HepG2 (cell line): ENCODE results near the gene GDPD4. TPM values are rescaled to one million over a fixed set of nuclear protein-coding genes. Genes with fewer than 3 reads are reported as not detected.

Experiments used
- ATAC-seq: fragments of 200-7000 bp; cut with Tn5 transposase; 3 replicates; pipeline ENCODE4 v1.9.1; 2020; ENCODE audit warnings: mild to moderate bottlenecking, moderate library complexity
- BruUV-seq: library from RNA; stranded (reverse); fragments of 400-500 nt; replicated peaks from 2 replicates; lab custom pipeline; 2021; lab: Mats Ljungman, UMichigan
- CTCF ChIA-PET: fragments of 300-600 bp; formaldehyde crosslinking; extraction: SDS; loops from one replicate; lab custom pipeline; 2021; ENCODE audit warnings: low total read pairs, inconsistent platforms, low intra/inter-chr PET ratio; lab: Yijun Ruan, JAX
- POLR2A ChIA-PET: fragments of 350-600 bp; sonication (Branson Sonifier 250); formaldehyde crosslinking; loops from one replicate; lab custom pipeline; 2020; ENCODE audit warnings: antibody characterized with exemption, inconsistent platforms; lab: Yijun Ruan, JAX
- DNase-seq: peaks from one replicate; pipeline ENCODE4 v3.0.0-alpha.2; 2015; ENCODE audit warnings: low spot score
- FAIRE-seq: peaks from 3 replicates; lab custom pipeline; 2011; peaks lifted over from hg19 to GRCh38; lab: Jason Lieb, UNC
- H2AFZ ChIP-seq: one replicate; pipeline ENCODE4 v1.6.1; 2011; ENCODE audit warnings: low read length, inconsistent platforms
- H3K27ac ChIP-seq: fragments of 300-600 bp; 3 replicates; pipeline ENCODE4 v1.8.0; 2011; ENCODE audit warnings: mixed run types, mild to moderate bottlenecking, mixed read lengths, low read length, inconsistent platforms; ENCODE audit not compliant: insufficient read depth; ENCODE audit errors: extremely low read length
- H3K27me3 ChIP-seq, 2 experiments: fragments of 200-600 bp in 1 of 2; 2 replicates in 1 of 2; 3 replicates in 1 of 2; pipeline versions ENCODE4 v1.6.0 to v1.8.0; 2011; ENCODE audit warnings: low read length in 2 of 2, mild to moderate bottlenecking in 2 of 2, moderate library complexity in 2 of 2, inconsistent platforms in 1 of 2; ENCODE audit not compliant: insufficient read depth in 2 of 2, control insufficient read depth in 1 of 2
- H3K36me3 ChIP-seq, 2 experiments: fragments of 200-600 bp in 1 of 2; replicated peaks in 1 of 2; 2 replicates in 1 of 2; 3 replicates in 1 of 2; pipeline versions ENCODE4 v1.5.1 to v1.8.0; 2011; ENCODE audit warnings: low read length in 2 of 2, inconsistent platforms in 1 of 2; ENCODE audit not compliant: insufficient read depth in 2 of 2, control insufficient read depth in 1 of 2
- H3K4me1 ChIP-seq: 2 replicates; pipeline ENCODE4 v1.5.1; 2012; ENCODE audit warnings: low read length, inconsistent platforms; ENCODE audit not compliant: insufficient read depth
- H3K4me2 ChIP-seq: 2 replicates; pipeline ENCODE4 v1.6.0; 2011; ENCODE audit warnings: low read depth, low read length, inconsistent platforms
- H3K4me3 ChIP-seq, 3 experiments: fragments of 200-600 bp in 1 of 3; sonication (generic), shearing (Covaris generic) in 1 of 3; replicated peaks in 1 of 3; 2 replicates each; pipeline ENCODE4 v1.5.1; 2011 to 2016; ENCODE audit warnings: low read length in 3 of 3, inconsistent platforms in 2 of 3, low read depth in 2 of 3, mild to moderate bottlenecking in 2 of 3, control low read depth in 1 of 3, mixed read lengths in 1 of 3; ENCODE audit not compliant: insufficient read depth in 1 of 3
- H3K79me2 ChIP-seq: one replicate; pipeline ENCODE4 v1.6.1; 2011; ENCODE audit warnings: low read length, inconsistent platforms; ENCODE audit not compliant: insufficient read depth
- H3K9ac ChIP-seq: 2 replicates; pipeline ENCODE4 v1.6.0; 2011; ENCODE audit warnings: mild to moderate bottlenecking, low read depth, low read length, inconsistent platforms; ENCODE audit not compliant: insufficient read depth
- H3K9me3 ChIP-seq: 2 replicates; pipeline ENCODE4 v1.5.1; 2012; ENCODE audit warnings: mild to moderate bottlenecking, low read length
- H4K20me1 ChIP-seq: 2 replicates; pipeline ENCODE4 v1.6.0; 2011; ENCODE audit warnings: inconsistent platforms, mild to moderate bottlenecking, low read length, moderate library complexity; ENCODE audit not compliant: insufficient read depth
- ARNT2 ChIP-seq: sonication (generic); formaldehyde crosslinking; IDR thresholded peaks from 2 replicates; pipeline ENCODE4 v1.8.0; 2022; ENCODE audit warnings: mild to moderate bottlenecking, low read depth, missing genetic modification reagents, moderate library complexity
- BCL3 ChIP-seq: sonication (generic); formaldehyde crosslinking; IDR thresholded peaks from 2 replicates; pipeline ENCODE4 v1.5.1; 2020; ENCODE audit warnings: mild to moderate bottlenecking, missing genetic modification reagents, moderate library complexity
- CBX5 ChIP-seq: sonication (generic); formaldehyde crosslinking; IDR thresholded peaks from 2 replicates; pipeline ENCODE4 v1.4.0; 2020; ENCODE audit warnings: missing genetic modification reagents, borderline replicate concordance
- EP300 ChIP-seq, 3 experiments: sonication (generic) in 1 of 3; formaldehyde crosslinking in 1 of 3; IDR thresholded peaks; 2 replicates each; pipeline versions ENCODE4 v1.5.1 to v1.6.1; 2011 to 2020; ENCODE audit warnings: low read depth in 2 of 3, low read length in 2 of 3, borderline replicate concordance in 1 of 3, improper control_type of control experiment in 1 of 3, mild to moderate bottlenecking in 1 of 3, missing genetic modification reagents in 1 of 3, moderate library complexity in 1 of 3
- KAT2B ChIP-seq: fragments of 150-350 bp; IDR thresholded peaks from 2 replicates; pipeline ENCODE4 v1.6.1; 2014; ENCODE audit warnings: low read depth, low read length, borderline replicate concordance
- KLF6 ChIP-seq: IDR thresholded peaks from 2 replicates; pipeline ENCODE4 v1.8.0; 2016; ENCODE audit warnings: missing biosample characterization, missing genetic modification reagents
- MEIS2 ChIP-seq: sonication (generic); formaldehyde crosslinking; IDR thresholded peaks from 2 replicates; pipeline ENCODE4 v1.9.0; 2021; ENCODE audit warnings: mild to moderate bottlenecking, missing genetic modification reagents
- MLLT10 ChIP-seq: sonication (generic); formaldehyde crosslinking; IDR thresholded peaks from 2 replicates; pipeline ENCODE4 v1.4.0; 2020; ENCODE audit warnings: missing genetic modification reagents
- PLRG1 ChIP-seq: fragments of 450-650 bp; conservative IDR thresholded peaks from 2 replicates; pipeline ENCODE4 v1.6.1; 2016
- TMF1 ChIP-seq: sonication (generic); formaldehyde crosslinking; IDR thresholded peaks from 2 replicates; pipeline ENCODE4 v1.8.1; 2022; ENCODE audit warnings: low read depth, missing genetic modification reagents
- U2AF1 ChIP-seq: fragments of 200-400 bp; formaldehyde crosslinking; optimal IDR thresholded peaks from 2 replicates; pipeline ENCODE3; 2017; ENCODE audit warnings: mild to moderate bottlenecking, low read depth, low read length
- ZMAT3 ChIP-seq: sonication (generic); formaldehyde crosslinking; conservative IDR thresholded peaks from 2 replicates; pipeline ENCODE4 v1.7.0; 2021; ENCODE audit warnings: missing genetic modification reagents
- WGBS: methylation state at CpG from one replicate; pipeline ENCODE4 v1.1.6; 2017; ENCODE audit warnings: low lambda C conversion rate; 5-methylcytosine and 5-hydroxymethylcytosine counted together
- in situ Hi-C: cut with HindIII; loops from 2 replicates; pipeline ENCODE4 v1.10.0; 2017; ENCODE audit warnings: low pct_unique_long_range_greater_than_20kb; ENCODE audit not compliant: extremely low pct_ligation_motif_present
- intact Hi-C: fragments of 100-400 bp; cut with micrococcal nuclease; formaldehyde crosslinking; loops from one replicate; pipeline ENCODE4 v1.10.0; 2022; ENCODE audit not compliant: unreplicated experiment
- polyA plus RNA-seq, 8 experiments: library from polyadenylated mRNA; depleted of rRNA in 3 of 8; stranded (reverse) in 7 of 8; unstranded in 1 of 8; fragments of >200 nt; fragmentation: Illumina TruSeq in 4 of 8; extraction: Trizol in 4 of 8; gene quantifications; 2 replicates each; pipeline versions ENCODE4 v1.2.1 to v1.2.3, GENCODE V29; 2011 to 2016; ENCODE audit warnings: low read depth in 4 of 8, missing spikeins in 1 of 8, mixed read lengths in 1 of 8; ENCODE audit not compliant: insufficient read depth in 1 of 8
- total RNA-seq, 5 experiments: library from RNA; depleted of rRNA; stranded (reverse); fragments of >200 nt; fragmentation: Illumina TruSeq; extraction: Trizol; gene quantifications; 2 replicates each; pipeline ENCODE4 v1.2.3, GENCODE V29; 2016; ENCODE audit warnings: low read depth in 1 of 5

GDPD4 gene
- total and polyA plus RNA-seq, 2 of the 13 experiments (the other 11 are each of a cell fraction or from before 2014, with no cell fraction given), result not detected

DNA sequence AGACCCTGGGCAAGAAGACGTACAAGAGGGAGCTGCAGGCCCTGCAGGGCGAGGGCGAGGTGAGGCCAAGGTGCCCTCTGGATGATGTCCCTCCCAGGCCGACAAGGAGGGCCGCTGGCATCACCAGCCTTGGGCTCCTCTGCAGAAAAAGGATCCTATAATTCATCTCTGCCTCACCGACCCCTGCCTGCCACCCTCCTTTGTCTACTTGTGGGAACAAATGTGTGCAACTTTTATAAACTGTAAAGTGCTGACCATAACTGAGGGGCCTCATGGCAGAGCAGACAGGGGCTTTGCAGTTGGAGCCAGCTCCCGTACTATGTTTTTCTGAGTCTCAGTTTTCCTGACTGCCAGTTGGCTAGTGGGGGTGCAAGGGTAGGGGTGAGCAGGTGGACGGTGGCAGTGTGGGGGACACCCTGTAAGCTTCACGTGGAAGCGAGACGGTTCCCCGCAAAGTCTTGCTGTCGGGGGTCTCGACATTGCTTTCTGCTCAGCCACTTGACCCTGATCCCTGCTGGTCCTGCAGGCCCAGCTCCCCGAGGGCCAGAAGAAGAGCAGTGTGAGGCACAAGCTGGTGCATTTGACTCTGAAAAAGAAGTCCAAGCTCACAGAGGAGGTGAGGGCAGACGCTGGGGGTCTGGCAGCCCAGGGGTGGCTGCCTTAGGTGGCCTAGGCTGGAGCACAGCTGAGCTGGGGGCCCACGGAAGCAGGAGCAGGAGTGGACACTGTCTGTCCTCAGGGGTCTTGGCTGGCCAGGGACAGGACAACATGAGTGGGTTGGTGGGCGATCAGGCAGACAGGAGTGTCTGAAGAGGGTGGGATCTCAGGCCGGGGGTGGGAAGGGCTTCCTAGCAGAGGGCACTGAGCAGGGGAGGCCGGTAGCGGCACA, 118.7 kb downstream of the GDPD4 start:
- Histone ChIP-seq H3K9ac (no peak overlapping the region), H3K27ac (no peak overlapping the region), H3K4me1 (peaks cover 14% of the 10 kb centered on the region), H3K36me3 (no peaks in the 10 kb centered on the region; a peak in 1 of 5 replicates), H3K4me3 (no peak overlapping the region), H3K9me3 (no peaks in the 10 kb centered on the region), H3K4me2 (no peak overlapping the region), H2AFZ (no peak overlapping the region), H4K20me1 (no peaks in the 10 kb centered on the region), H3K79me2 (no peaks in the 10 kb centered on the region), H3K27me3 (no peaks in the 10 kb centered on the region)
- FAIRE-seq (no peak), ATAC-seq (no peak), DNase-seq (no peak)
- in situ Hi-C loops (no loop called here), intact Hi-C loops (no loop called here)
- no TSS peak for BruUV-seq
- CTCF ChIA-PET, result no interaction called here
- POLR2A ChIA-PET, result no interaction called here
- WGBS, result 89% methylated on average over 21 of the region's 21 CpGs
- TF ChIP-seq KAT2B (no peak), EP300 (IDR thresholded peaks at IDR 0.05; ENCODE audit: low read depth in 2 of 2, low read length in 2 of 2) (no peak), EP300 (CRISPR knock-in tag; IDR thresholded peaks at IDR 0.05; ENCODE audit: borderline replicate concordance) (no peak), ZMAT3 (CRISPR knock-in tag) (no peak), MLLT10 (CRISPR knock-in tag) (no peak), U2AF1 (no peak), BCL3 (CRISPR knock-in tag) (no peak), KLF6 (CRISPR knock-in tag) (no peak), MEIS2 (CRISPR knock-in tag) (no peak), ARNT2 (CRISPR knock-in tag) (no peak), TMF1 (CRISPR knock-in tag) (no peak), CBX5 (CRISPR knock-in tag) (no peak), PLRG1 (no peak)
